ENCODE data around the gene FXYD2. TPM values are rescaled to one million over a fixed set of nuclear protein-coding genes. Genes with fewer than 3 reads are reported as not detected.

The FXYD2 gene
- total RNA-seq, 1 donor from 2014 or later = 44.6 TPM

GRCh38 chr11:117817368-117818040 is 7.0 kb downstream of the FXYD2 start:
- Mint-ChIP-seq H3K36me3 (ENCODE audit: low read depth) (no peaks in the 10 kb centered on the region), H3K27ac (peak overlapping the region; percentile 97), H3K4me3 (peak overlapping the region; percentile 88), H3K4me1 (peaks cover 75% of the 10 kb centered on the region), H3K27me3 (peaks cover 3% of the 10 kb centered on the region), H3K9me3 (no peaks in the 10 kb centered on the region)
- DNase-seq = peak; percentile 81
- POLR2A ChIA-PET = interaction anchor here (0.6 to 6.6 kb wide), 26 partner anchors 9 to 872 kb away, joined by 3 to 132 read pairs (median 6); partner anchors contain the start of genes ARCN1, CEP164, IL10RA and PCSK7
- intact Hi-C loops (cut with micrococcal nuclease) = loop anchor here (1.0 to 5.0 kb wide), 2 partner anchors 10 to 490 kb away; partner anchors contain the start of gene CEP164
- ATAC-seq (ENCODE audit: low read depth) = peak; percentile 17
- CTCF ChIA-PET = interaction anchor here (0.9 to 11.0 kb wide), 22 partner anchors 8 to 590 kb away, joined by 3 to 265 read pairs (median 4); no protein-coding TSS in a partner anchor
- TF ChIP-seq CTCF (IDR thresholded peaks at IDR 0.05) = peak; percentile 80

GRCh38 chr11:117816846-117817367 is 7.6 kb downstream of the FXYD2 start:
- TF ChIP-seq CTCF (IDR thresholded peaks at IDR 0.05) = no peak
- Mint-ChIP-seq H3K27ac (peak overlapping the region; percentile 97), H3K4me3 (peak overlapping the region; percentile 88), H3K4me1 (peaks cover 73% of the 10 kb centered on the region), H3K9me3 (no peaks in the 10 kb centered on the region), H3K27me3 (no peaks in the 10 kb centered on the region), H3K36me3 (ENCODE audit: low read depth) (no peaks in the 10 kb centered on the region)
- POLR2A ChIA-PET = interaction anchor here (0.7 to 6.6 kb wide), 24 partner anchors 9 to 873 kb away, joined by 3 to 132 read pairs (median 8); partner anchors contain the start of genes ARCN1, CEP164, IL10RA and PCSK7
- no peak for DNase-seq
- ATAC-seq (ENCODE audit: low read depth) = no peak
- intact Hi-C loops (cut with micrococcal nuclease) = loop anchor here (1.0 to 5.0 kb wide), 2 partner anchors 10 to 490 kb away; partner anchors contain the start of gene CEP164
- CTCF ChIA-PET = interaction anchor here (0.6 to 11.0 kb wide), 23 partner anchors 9 to 590 kb away, joined by 3 to 265 read pairs (median 4); partner anchors contain the start of gene IL10RA

- no peak for DNase-seq
- TF ChIP-seq CTCF (IDR thresholded peaks at IDR 0.05) = no peak
- CTCF ChIA-PET = interaction anchor here (0.6 to 11.0 kb wide), 18 partner anchors 9 to 589 kb away, joined by 3 to 265 read pairs (median 6); partner anchors contain the start of gene IL10RA
Observed at GRCh38 chr11:117816151-117816741, 8.3 kb downstream of the FXYD2 start.

GRCh38 chr11:117815262-117815803 is 9.2 kb downstream of the FXYD2 start:
- CTCF ChIA-PET = interaction anchor here (0.8 to 11.0 kb wide), 13 partner anchors 10 to 977 kb away, joined by 3 to 265 read pairs (median 6); partner anchors contain the start of genes IL10RA and PCSK7
- Mint-ChIP-seq H3K27ac (peak overlapping the region; percentile 97), H3K27me3 (no peaks in the 10 kb centered on the region), H3K4me1 (peaks cover 74% of the 10 kb centered on the region), H3K36me3 (ENCODE audit: low read depth) (no peaks in the 10 kb centered on the region), H3K9me3 (no peaks in the 10 kb centered on the region), H3K4me3 (peak overlapping the region; percentile 79)
- intact Hi-C loops (cut with micrococcal nuclease) = loop anchor here (1.0 to 5.0 kb wide), 9 partner anchors 13 to 1566 kb away; partner anchors contain the start of genes CEP164, IL10RA, KMT2A and PCSK7
- POLR2A ChIA-PET = interaction anchor here (0.8 to 6.6 kb wide), 29 partner anchors 9 to 1252 kb away, joined by 3 to 132 read pairs (median 5); partner anchors contain the start of genes FXYD2, IL10RA, PCSK7 and RNF214
- DNase-seq (peak; percentile 69), ATAC-seq (ENCODE audit: low read depth) (peak; percentile 73)
- no peak for TF ChIP-seq CTCF (IDR thresholded peaks at IDR 0.05)

More at GRCh38 chr11:117816151-117816741, 8.3 kb downstream of the FXYD2 start:
- H3K27me3 Mint-ChIP-seq = no peaks in the 10 kb centered on the region
- peak overlapping the region; percentile 88 for H3K4me3 Mint-ChIP-seq
- no peak for ATAC-seq (ENCODE audit: low read depth)
- intact Hi-C loops (cut with micrococcal nuclease) = loop anchor here (5.0 kb wide), 1 partner anchor 489 kb away; the partner anchor contains the start of gene CEP164
- no peaks in the 10 kb centered on the region for H3K9me3 Mint-ChIP-seq
- H3K27ac Mint-ChIP-seq = peak overlapping the region; percentile 97
- no peaks in the 10 kb centered on the region for H3K36me3 Mint-ChIP-seq (ENCODE audit: low read depth)
- peaks cover 70% of the 10 kb centered on the region for H3K4me1 Mint-ChIP-seq
- POLR2A ChIA-PET = interaction anchor here (0.8 to 6.6 kb wide), 26 partner anchors 8 to 756 kb away, joined by 3 to 132 read pairs (median 10); partner anchors contain the start of genes ARCN1, CEP164, FXYD2 and IL10RA
